ENCODE measurements around the gene TBX1.
A peak's percentile ranks its signal among the peaks of the same experiment; 100 is the strongest.
"Not testable (repeated sequence)": the region's sequence is repeated elsewhere in the genome, so short reads cannot be mapped to it uniquely, and the experiment has no call there.

TBX1 gene

DNA sequence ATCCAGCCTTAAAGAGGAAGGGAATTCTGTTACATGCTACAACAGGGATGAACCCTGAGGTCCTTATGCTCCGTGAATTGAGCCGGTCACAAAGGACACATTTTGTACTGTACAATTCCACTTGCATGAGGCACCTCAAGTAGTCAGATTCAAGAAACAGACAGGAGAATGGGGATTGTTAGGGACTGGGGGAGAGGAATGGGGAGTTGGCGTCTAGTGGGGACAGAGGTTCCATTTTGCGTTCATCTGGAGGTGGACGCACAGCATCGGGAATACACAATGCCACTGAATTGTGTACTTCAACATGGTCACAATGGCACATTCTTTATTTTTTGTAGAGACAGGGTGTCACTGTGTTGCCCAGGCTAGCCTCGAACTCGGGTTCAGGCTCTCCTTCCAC, 14.1 kb downstream of the TBX1 start:
- Histone ChIP-seq H3K9ac (ENCODE audit: low read depth, low read length) (no peak overlapping the region), H3K27ac (ENCODE audit: low read length) (no peak overlapping the region), H3K79me2 (ENCODE audit: insufficient read depth, low read length) (peaks cover 34% of the 10 kb centered on the region), H2AFZ (ENCODE audit: low read depth, low read length) (no peak overlapping the region), H3K4me1 (ENCODE audit: insufficient read depth, low read length) (peaks cover 4% of the 10 kb centered on the region; the same call in 1 of the 2 replicates), H3K27me3 (ENCODE audit: insufficient read depth, low read length, poor library complexity) (no peaks in the 10 kb centered on the region), H3K9me3 (ENCODE audit: insufficient read depth, low read length, severe bottlenecking) (no peaks in the 10 kb centered on the region), H3K36me3 (ENCODE audit: insufficient read depth, low read length) (no peaks in the 10 kb centered on the region), H3K4me3 (ENCODE audit: low read depth in 1 of 2, low read length in 2 of 2) (no peak overlapping the region), H4K20me1 (ENCODE audit: insufficient read depth, low read length) (peaks cover 38% of the 10 kb centered on the region), H3K4me2 (ENCODE audit: insufficient read depth, low read length) (no peak overlapping the region)
- no peak for DNase-seq
- TF ChIP-seq EZH2 (IDR thresholded peaks at IDR 0.05; ENCODE audit: borderline replicate concordance, low read depth, low read length, severe bottlenecking) = no peak
- TF ChIP-seq, protein P1, sequence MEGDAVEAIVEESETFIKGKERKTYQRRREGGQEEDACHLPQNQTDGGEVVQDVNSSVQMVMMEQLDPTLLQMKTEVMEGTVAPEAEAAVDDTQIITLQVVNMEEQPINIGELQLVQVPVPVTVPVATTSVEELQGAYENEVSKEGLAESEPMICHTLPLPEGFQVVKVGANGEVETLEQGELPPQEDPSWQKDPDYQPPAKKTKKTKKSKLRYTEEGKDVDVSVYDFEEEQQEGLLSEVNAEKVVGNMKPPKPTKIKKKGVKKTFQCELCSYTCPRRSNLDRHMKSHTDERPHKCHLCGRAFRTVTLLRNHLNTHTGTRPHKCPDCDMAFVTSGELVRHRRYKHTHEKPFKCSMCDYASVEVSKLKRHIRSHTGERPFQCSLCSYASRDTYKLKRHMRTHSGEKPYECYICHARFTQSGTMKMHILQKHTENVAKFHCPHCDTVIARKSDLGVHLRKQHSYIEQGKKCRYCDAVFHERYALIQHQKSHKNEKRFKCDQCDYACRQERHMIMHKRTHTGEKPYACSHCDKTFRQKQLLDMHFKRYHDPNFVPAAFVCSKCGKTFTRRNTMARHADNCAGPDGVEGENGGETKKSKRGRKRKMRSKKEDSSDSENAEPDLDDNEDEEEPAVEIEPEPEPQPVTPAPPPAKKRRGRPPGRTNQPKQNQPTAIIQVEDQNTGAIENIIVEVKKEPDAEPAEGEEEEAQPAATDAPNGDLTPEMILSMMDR (IDR thresholded peaks at IDR 0.05; ENCODE audit: borderline replicate concordance, extremely low read depth, low read length, poor library complexity, severe bottlenecking) = no peak
- no peak for ATAC-seq (ENCODE audit: insufficient read depth, low read depth)

DNA sequence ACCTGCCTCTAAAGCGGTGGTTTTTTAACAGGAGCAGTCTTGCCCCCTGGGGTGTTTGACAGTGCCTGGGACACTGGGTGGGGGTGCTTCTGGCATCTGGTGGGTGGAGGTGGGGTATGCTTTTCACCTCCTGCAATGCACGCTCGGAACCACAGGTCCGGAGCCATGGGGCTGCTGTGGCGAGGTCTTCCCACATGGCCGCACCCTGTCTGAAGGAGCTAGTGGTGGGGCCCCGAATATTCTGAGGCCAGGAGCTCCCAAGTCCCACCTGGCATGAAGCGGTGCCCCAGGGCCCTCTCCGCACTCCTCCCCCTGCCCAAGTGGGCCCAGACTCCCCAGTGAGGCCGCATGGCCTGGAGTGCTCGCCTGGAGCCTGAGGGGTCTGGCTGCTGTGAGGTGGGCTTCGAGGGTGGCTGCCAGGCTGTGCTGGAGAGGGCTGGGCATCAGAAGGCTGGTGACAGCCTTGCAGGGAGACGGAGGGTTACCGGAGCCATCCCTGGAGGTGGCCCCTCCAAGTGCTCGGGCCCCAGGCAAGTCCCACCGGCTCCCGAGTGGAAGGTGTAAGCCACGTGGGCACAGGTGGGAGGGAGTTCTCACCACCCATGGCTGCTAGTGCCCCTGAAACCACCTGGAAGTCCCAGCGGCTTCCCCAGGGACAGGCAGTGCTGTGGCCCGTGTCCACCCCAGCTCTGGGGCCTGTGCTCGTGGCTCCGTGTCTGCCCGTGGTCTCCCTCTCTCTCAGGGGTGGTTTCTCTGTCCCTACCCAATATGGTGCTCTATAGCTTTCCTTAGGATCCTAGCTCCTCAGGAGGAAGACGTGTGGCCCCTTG, 15.1 kb downstream of the TBX1 start:
- H3K4me2 ChIP-seq (ENCODE audit: insufficient read depth, low read length) = no peak overlapping the region
- peaks cover 31% of the 10 kb centered on the region for H4K20me1 ChIP-seq (ENCODE audit: insufficient read depth, low read length)
- H3K4me3 ChIP-seq (ENCODE audit: low read depth in 1 of 2, low read length in 2 of 2) = no peak overlapping the region
- no peak for DNase-seq
- H3K4me1 ChIP-seq (ENCODE audit: insufficient read depth, low read length) = peaks cover 4% of the 10 kb centered on the region; the same call in 1 of the 2 replicates
- H3K27ac ChIP-seq (ENCODE audit: low read length) = no peak overlapping the region
- H3K9ac ChIP-seq (ENCODE audit: low read depth, low read length) = no peak overlapping the region
- H3K36me3 ChIP-seq (ENCODE audit: insufficient read depth, low read length) = no peaks in the 10 kb centered on the region
- peaks cover 25% of the 10 kb centered on the region; the same call in 1 of the 2 replicates for H3K79me2 ChIP-seq (ENCODE audit: insufficient read depth, low read length)
- no peaks in the 10 kb centered on the region for H3K9me3 ChIP-seq (ENCODE audit: insufficient read depth, low read length, severe bottlenecking)
- no peak for ATAC-seq (ENCODE audit: insufficient read depth, low read depth)
- no peak for TF ChIP-seq EZH2 (IDR thresholded peaks at IDR 0.05; ENCODE audit: borderline replicate concordance, low read depth, low read length, severe bottlenecking)
- TF ChIP-seq, protein P1 (IDR thresholded peaks at IDR 0.05; ENCODE audit: borderline replicate concordance, extremely low read depth, low read length, poor library complexity, severe bottlenecking) = no peak
- no peaks in the 10 kb centered on the region for H3K27me3 ChIP-seq (ENCODE audit: insufficient read depth, low read length, poor library complexity)
- H2AFZ ChIP-seq (ENCODE audit: low read depth, low read length) = no peak overlapping the region

DNA sequence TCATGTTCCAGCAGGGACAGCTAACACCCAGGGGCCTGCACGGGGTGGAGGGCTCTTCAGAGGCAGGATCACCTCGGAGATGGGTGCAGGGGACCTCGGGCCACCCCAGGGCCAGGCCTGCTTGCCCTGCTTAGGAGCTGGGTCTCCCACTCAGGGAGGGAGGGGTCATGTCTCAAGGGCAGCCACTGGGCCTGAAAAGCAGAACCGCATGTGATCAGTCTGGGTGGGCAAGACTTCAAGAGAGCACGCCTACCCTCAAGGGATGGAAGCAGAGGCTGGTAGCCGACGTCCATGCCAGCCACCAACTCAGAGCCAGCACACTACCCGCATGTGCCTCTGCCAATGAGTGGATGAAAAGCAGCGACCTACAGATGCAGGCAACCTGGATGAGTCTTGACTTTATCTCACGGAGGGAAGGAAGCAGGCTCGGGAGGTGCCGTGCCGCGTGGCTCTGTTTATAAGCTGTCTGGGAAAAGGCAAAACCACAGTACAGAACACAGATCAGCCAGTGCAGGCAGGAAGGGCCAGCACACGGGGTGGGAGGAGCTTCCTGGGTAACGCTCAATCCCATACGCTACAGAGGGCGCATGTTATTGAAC, 16.0 kb downstream of the TBX1 start:
- peaks cover 19% of the 10 kb centered on the region for H3K79me2 ChIP-seq (ENCODE audit: insufficient read depth, low read length)
- H2AFZ ChIP-seq (ENCODE audit: low read depth, low read length) = peak overlapping the region; percentile 44; the same call in 1 of the 2 replicates
- H3K4me1 ChIP-seq (ENCODE audit: insufficient read depth, low read length) = peaks cover 4% of the 10 kb centered on the region; the same call in 1 of the 2 replicates
- H3K27ac ChIP-seq (ENCODE audit: low read length) = no peak overlapping the region
- H3K27me3 ChIP-seq (ENCODE audit: insufficient read depth, low read length, poor library complexity) = no peaks in the 10 kb centered on the region
- no peak for TF ChIP-seq EZH2 (IDR thresholded peaks at IDR 0.05; ENCODE audit: borderline replicate concordance, low read depth, low read length, severe bottlenecking)
- TF ChIP-seq, protein P1 (IDR thresholded peaks at IDR 0.05; ENCODE audit: borderline replicate concordance, extremely low read depth, low read length, poor library complexity, severe bottlenecking) = no peak
- no peak overlapping the region for H3K4me3 ChIP-seq (ENCODE audit: low read depth in 1 of 2, low read length in 2 of 2)
- H4K20me1 ChIP-seq (ENCODE audit: insufficient read depth, low read length) = peaks cover 24% of the 10 kb centered on the region
- DNase-seq (peak; percentile 46), ATAC-seq (ENCODE audit: insufficient read depth, low read depth) (peak; percentile 77)
- no peak overlapping the region for H3K4me2 ChIP-seq (ENCODE audit: insufficient read depth, low read length)
- H3K36me3 ChIP-seq (ENCODE audit: insufficient read depth, low read length) = no peaks in the 10 kb centered on the region
- H3K9ac ChIP-seq (ENCODE audit: low read depth, low read length) = no peak overlapping the region
- H3K9me3 ChIP-seq (ENCODE audit: insufficient read depth, low read length, severe bottlenecking) = no peaks in the 10 kb centered on the region

DNA sequence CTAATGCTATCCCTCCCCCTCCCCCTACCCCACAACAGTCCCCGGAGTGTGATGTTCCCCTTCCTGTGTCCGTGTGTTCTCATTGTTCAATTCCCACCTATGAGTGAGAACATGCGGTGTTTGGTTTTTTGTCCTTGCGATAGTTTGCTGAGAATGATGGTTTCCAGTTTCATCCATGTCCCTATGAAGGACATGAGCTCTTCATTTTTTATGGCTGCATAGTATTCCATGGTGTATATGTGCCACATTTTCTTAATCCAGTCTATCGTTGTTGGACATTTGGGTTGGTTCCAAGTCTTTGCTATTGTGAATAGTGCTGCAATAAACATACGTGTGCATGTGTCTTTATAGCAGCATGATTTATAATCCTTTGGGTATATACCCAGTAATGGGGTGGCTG, 16.6 kb downstream of the TBX1 start:
- DNase-seq; H2AFZ ChIP-seq (ENCODE audit: low read depth, low read length); H3K36me3 ChIP-seq (ENCODE audit: insufficient read depth, low read length); ATAC-seq (ENCODE audit: insufficient read depth, low read depth); H3K9me3 ChIP-seq (ENCODE audit: insufficient read depth, low read length, severe bottlenecking); H3K9ac ChIP-seq (ENCODE audit: low read depth, low read length); H3K27ac ChIP-seq (ENCODE audit: low read length); H3K27me3 ChIP-seq (ENCODE audit: insufficient read depth, low read length, poor library complexity); H3K4me1 ChIP-seq (ENCODE audit: insufficient read depth, low read length); H3K4me3 ChIP-seq (ENCODE audit: low read depth in 1 of 2, low read length in 2 of 2); H3K4me2 ChIP-seq (ENCODE audit: insufficient read depth, low read length): not testable (repeated sequence)
- H4K20me1 ChIP-seq (ENCODE audit: insufficient read depth, low read length) = peaks cover 22% of the 10 kb centered on the region
- peaks cover 20% of the 10 kb centered on the region for H3K79me2 ChIP-seq (ENCODE audit: insufficient read depth, low read length)

All from DND-41 (cell line).